Duodenal mucosa (tissue), 2 donors: ENCODE data around the gene HOXC12.

Source experiments
- H3K27ac ChIP-seq: one replicate; pipeline ENCODE4 v1.7.0; 2013; ENCODE audit warnings: low read depth, low read length
- H3K27me3 ChIP-seq, 2 donors: one replicate each; pipeline ENCODE4 v1.7.0; 2013; ENCODE audit warnings: low read length in 2 of 2, control low read depth in 1 of 2; ENCODE audit not compliant: insufficient read depth in 2 of 2, control insufficient read depth in 1 of 2
- H3K36me3 ChIP-seq, 2 donors: one replicate each; pipeline ENCODE4 v1.7.0; 2013; ENCODE audit warnings: low read length in 2 of 2, control low read depth in 1 of 2; ENCODE audit not compliant: insufficient read depth in 2 of 2, control insufficient read depth in 1 of 2
- H3K4me1 ChIP-seq, 2 donors: one replicate each; pipeline ENCODE4 v1.7.0; 2013; ENCODE audit warnings: low read length in 2 of 2, control low read depth in 1 of 2; ENCODE audit not compliant: insufficient read depth in 2 of 2, control insufficient read depth in 1 of 2
- H3K4me3 ChIP-seq, 2 donors: one replicate each; pipeline ENCODE4 v1.7.0; 2013; ENCODE audit warnings: low read length in 2 of 2, low read depth in 1 of 2
- H3K9ac ChIP-seq, 2 donors: one replicate each; pipeline ENCODE4 v1.7.0; 2013; ENCODE audit warnings: low read length in 2 of 2, low read depth in 1 of 2
- H3K9me3 ChIP-seq, 2 donors: one replicate each; pipeline ENCODE4 v1.7.0; 2013; ENCODE audit warnings: low read length in 2 of 2, control low read depth in 1 of 2; ENCODE audit not compliant: control insufficient read depth in 1 of 2

HOXC12 gene

DNA sequence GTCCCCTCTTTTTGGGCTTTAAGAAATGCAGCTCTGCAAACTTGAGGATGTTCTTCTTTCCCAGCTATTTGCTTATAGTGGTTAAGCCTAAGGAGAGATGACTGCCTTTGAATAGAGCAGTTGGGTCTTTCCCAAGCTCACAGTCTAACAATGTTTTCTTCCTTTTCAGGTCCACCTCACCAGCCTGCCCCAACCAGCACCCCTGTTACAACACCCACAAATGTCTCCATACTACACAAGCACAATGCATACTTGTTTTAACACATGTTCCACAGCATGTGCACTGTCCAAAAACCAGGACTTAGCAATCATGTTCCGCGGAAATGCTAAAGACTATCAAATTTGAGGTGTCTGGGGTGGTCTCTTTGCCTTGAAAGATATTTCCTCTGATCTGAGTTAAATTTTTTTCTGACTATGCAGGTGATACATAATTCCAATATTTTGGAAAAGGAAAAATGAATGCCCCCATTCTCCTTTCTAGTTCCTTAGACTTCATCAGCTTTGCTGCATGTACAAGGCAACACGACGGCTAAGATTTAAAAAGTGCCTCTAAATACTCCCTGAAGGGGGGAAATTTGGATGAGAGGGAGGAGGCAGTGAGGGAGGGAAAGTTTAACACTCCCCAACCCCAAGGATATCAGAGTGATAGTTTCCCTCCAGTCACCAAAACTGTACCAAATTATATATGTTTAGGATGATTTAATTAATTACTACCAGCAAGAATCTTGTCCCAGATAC lies 22.7 kb upstream of the HOXC12 start:
- Histone ChIP-seq H3K4me1 (no peaks in the 10 kb centered on the region), H3K27me3 (peaks cover 86 to 98% of the 10 kb centered on the region in 2 donors), H3K36me3 (no peaks in the 10 kb centered on the region)

GRCh38 chr12:53932915-53933314 lies 21.8 kb upstream of the HOXC12 start:
- H3K9ac ChIP-seq = no peak overlapping the region
- no peaks in the 10 kb centered on the region for H3K9me3 ChIP-seq
- H3K4me1 ChIP-seq = no peaks in the 10 kb centered on the region
- no peak overlapping the region for H3K27ac ChIP-seq
- peaks cover 86 to 98% of the 10 kb centered on the region in 2 donors for H3K27me3 ChIP-seq
- no peaks in the 10 kb centered on the region for H3K36me3 ChIP-seq
- H3K4me3 ChIP-seq = no peak overlapping the region

More for the DNA sequence above, 22.7 kb upstream of the HOXC12 start:
- H3K9me3 ChIP-seq = no peaks in the 10 kb centered on the region
- H3K27ac ChIP-seq = no peak overlapping the region
- no peak overlapping the region for H3K9ac ChIP-seq
- H3K4me3 ChIP-seq = no peak overlapping the region

DNA sequence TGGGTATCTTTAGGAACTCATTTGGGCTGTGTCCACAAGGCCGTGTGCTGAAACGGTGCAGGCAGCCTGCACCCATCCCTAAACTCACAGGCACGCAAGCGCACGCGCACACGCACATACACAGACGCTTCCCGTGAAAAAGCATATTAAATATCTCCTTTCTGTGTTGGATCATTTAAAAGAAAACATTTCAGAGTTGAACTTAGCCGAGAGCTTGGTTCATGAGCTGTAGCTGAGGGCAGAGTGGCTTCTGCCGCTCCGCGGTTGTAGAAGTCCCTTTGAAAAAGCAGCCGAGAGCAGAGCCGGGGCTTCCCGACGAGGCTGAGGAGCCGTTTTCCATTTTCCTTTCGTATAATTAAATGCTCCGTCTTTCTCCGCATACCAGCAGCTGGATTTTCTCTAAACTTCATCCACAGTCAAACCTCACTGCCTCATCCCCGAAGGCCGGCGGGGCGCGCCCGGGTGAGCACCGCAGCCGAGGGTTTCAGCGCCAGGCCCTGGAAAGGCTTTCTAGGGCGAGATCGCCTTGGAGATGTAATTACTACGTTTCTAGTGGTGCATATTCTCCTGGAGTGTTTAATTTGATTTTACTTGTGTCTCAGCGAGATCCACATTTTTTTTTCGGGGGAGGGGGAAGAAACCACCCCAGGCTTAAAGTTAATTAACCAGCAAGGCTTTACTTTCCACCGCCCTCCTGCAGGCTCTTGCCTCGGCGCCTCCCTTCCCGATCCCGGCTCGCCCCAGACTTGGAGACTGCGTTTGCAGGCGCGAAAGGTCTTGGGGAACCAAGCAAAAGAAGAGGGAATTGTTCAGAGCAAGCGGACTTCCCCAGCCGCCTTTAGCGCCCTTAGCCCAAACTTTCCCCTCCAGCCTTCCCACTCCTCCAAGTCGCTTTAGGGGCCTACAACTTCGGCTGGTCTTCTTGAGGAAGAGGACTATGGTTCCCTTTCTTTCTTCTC lies 19.0 kb upstream of the HOXC12 start:
- Histone ChIP-seq H3K4me3 (no peak overlapping the region), H3K27me3 (peaks cover 83 to 98% of the 10 kb centered on the region in 2 donors), H3K27ac (no peak overlapping the region)

DNA sequence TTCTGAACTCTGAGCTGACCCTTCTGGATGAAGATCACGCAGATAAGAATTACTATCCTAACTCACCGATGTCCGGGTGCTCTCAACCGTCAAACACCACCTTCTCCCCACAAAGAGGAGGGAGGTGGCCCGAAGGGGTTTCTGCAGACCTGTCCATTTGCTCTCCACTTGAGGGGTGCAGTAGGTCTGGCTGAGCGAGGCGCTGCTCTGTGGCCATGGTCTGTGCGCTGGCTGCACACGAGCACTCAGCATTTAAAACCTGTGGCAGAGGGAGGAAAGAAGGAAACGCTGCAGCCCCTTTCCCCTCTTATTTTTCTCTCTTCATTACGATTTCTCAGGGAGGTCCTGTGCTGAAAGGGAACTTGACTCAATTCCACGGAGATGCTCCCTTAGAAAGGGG lies 17.6 kb upstream of the HOXC12 start:
- no peak overlapping the region for H3K9ac ChIP-seq
- H3K36me3 ChIP-seq = no peaks in the 10 kb centered on the region
- H3K27ac ChIP-seq = no peak overlapping the region
- no peak overlapping the region for H3K4me3 ChIP-seq
- no peaks in the 10 kb centered on the region for H3K4me1 ChIP-seq
- peaks cover 82 to 98% of the 10 kb centered on the region in 2 donors for H3K27me3 ChIP-seq
- H3K9me3 ChIP-seq = no peaks in the 10 kb centered on the region

More for the DNA sequence above, 19.0 kb upstream of the HOXC12 start:
- Histone ChIP-seq H3K4me1 (no peaks in the 10 kb centered on the region), H3K36me3 (no peaks in the 10 kb centered on the region), H3K9ac (no peak overlapping the region), H3K9me3 (no peaks in the 10 kb centered on the region)

DNA sequence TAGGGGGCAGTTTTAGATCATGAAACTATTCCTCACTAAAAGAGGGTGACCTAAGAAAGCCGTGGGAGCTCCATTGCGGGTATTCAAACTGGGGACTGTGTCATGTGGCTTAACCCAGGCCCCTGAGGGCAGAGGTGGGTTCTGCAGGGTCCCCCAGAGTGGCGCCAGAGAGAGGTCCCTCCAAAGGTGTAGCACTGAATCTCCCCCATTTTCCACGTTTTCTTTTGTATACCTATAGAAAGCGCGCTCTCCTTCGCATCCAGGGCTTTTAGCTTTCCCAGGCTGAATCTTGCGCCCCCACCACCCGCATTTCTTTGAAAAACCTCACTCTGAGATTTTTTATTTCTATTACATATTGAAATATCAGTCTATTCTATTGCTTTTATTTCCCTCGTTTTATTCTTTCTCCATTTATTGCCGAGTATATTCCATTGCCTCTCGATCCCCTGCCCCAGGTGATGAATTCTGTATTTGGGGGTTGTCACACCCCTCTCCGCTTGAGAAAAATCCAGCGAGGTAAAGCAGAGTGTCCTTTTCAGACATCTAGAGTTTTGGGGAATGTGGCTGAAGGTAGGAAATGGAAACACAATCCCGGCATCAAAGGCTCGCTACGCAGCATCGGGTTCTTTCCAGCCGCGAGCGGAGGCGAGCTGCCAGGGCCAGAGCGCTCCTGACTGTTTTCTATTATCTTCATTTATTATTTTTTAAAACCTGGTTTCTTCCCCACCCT lies 16.9 kb upstream of the HOXC12 start:
- H3K27ac ChIP-seq = no peak overlapping the region
- H3K36me3 ChIP-seq = no peaks in the 10 kb centered on the region
- H3K4me1 ChIP-seq = no peaks in the 10 kb centered on the region
- H3K9ac ChIP-seq = no peak overlapping the region
- no peaks in the 10 kb centered on the region for H3K9me3 ChIP-seq
- peaks cover 82 to 97% of the 10 kb centered on the region in 2 donors for H3K27me3 ChIP-seq
- H3K4me3 ChIP-seq = no peak overlapping the region

- H3K27me3 ChIP-seq = peaks cover 84 to 97% of the 10 kb centered on the region in 2 donors
- H3K4me3 ChIP-seq = no peak within 1 kb of the TSS
- no peaks in the 10 kb centered on the region for H3K36me3 ChIP-seq
- H3K27ac ChIP-seq = no peak within 1 kb of the TSS
- H3K4me1 ChIP-seq = no peaks in the 10 kb centered on the region
- no peak within 1 kb of the TSS for H3K9ac ChIP-seq
- H3K9me3 ChIP-seq = no peaks in the 10 kb centered on the region
Observed at GRCh38 chr12:53938326-53939140, 16.2 kb upstream of the HOXC12 start, which contains the start of gene HOXC13. Gene HOXC13 (plus strand): TSS chr12:53938831. CDS start chr12:53938907, 76 bp downstream.

DNA sequence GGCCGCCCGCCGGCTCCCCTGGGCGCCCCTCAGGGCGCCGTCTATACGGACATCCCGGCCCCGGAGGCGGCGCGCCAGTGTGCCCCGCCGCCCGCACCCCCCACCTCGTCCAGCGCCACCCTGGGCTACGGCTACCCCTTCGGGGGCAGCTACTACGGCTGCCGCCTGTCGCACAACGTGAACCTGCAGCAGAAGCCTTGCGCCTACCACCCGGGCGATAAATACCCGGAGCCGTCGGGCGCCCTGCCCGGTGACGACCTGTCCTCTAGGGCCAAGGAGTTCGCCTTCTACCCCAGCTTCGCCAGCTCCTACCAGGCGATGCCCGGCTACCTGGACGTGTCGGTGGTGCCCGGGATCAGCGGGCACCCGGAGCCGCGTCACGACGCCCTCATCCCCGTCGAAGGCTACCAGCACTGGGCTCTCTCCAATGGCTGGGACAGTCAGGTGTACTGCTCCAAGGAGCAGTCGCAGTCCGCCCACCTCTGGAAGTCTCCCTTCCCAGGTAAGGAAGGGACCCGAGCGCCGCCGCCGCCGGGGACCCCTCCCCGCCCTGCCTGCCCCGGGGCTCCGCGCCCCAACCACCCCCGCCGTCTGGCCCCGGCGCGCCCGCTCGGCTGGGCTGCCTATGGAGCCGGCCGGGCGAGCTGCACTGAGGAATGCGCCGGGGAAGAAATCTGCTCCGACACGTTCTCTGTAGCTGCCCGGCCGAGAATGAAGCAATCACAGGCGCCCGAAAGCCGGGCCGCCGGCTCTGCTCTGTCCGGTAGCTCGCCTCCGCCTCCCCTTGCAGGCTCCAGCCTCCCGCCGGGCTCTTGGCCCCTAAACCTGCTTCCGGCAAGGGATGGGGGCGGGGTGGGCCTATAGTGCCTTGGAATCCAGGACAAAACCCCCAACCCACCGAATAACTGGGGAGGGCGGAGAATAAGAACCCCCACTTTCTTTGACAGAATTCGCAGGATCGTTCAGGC lies 15.3 kb upstream of the HOXC12 start:
- Histone ChIP-seq H3K4me3 (no peak overlapping the region), H3K36me3 (no peaks in the 10 kb centered on the region), H3K27ac (no peak overlapping the region), H3K27me3 (peaks cover 84 to 97% of the 10 kb centered on the region in 2 donors), H3K4me1 (no peaks in the 10 kb centered on the region), H3K9ac (no peak overlapping the region), H3K9me3 (no peaks in the 10 kb centered on the region)

DNA sequence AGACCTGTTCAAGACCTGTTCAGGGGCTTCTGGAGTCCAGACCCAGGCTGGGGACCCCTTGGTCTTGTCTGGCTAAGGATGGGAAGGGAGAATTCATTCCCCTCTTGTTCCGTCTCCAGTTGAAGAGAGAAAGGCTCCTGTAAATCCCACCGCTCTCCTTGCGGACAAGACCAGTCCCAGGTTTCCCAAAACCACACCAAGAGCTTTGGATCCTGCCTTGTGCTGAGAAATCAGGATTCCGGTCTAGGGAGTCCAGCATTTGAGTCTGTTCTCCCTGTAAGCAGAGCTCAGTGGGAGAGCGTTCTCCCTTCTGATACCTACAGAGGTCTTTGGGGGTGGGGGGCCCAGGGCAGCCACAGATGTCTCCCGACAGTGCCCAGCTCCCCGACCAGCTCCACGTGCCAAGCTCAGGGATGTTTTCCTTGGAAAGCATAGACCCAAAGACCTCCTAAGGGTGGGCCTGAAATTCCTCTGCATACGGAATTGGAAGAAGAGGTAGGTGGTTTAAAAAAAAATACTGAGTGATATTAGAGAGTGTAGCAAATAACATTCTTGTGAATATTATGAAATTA lies 14.2 kb upstream of the HOXC12 start:
- Histone ChIP-seq H3K36me3 (no peaks in the 10 kb centered on the region), H3K9me3 (no peaks in the 10 kb centered on the region), H3K9ac (no peak overlapping the region), H3K27ac (no peak overlapping the region), H3K27me3 (peaks cover 84 to 97% of the 10 kb centered on the region in 2 donors), H3K4me1 (no peaks in the 10 kb centered on the region), H3K4me3 (no peak overlapping the region)
